Left lobe of liver (tissue), 2 donors: ENCODE results near the gene PIGB. TPM values are rescaled to one million over a fixed set of nuclear protein-coding genes. Genes with fewer than 3 reads are reported as not detected.
"Not testable (repeated sequence)": the region's sequence is repeated elsewhere in the genome, so short reads cannot be mapped to it uniquely, and the experiment has no call there.

Source experiments
- ATAC-seq: fragments of 200-7000 bp; cut with Tn5 transposase; one replicate; pipeline ENCODE4 v1.9.1; 2020; ENCODE audit warnings: mild to moderate bottlenecking, moderate library complexity
- DNase-seq: peaks from one replicate; pipeline ENCODE4 v3.0.0-alpha.2; 2020; ENCODE audit warnings: low spot score
- total RNA-seq: library from RNA; stranded (reverse); gene quantifications from one replicate; pipeline ENCODE4 v1.2.1, GENCODE V29; 2021
- donor health status: DM: no; HTN: no; CAD: no; lungs with moderate emphysema.
- donor health status: DM: no; HTN: yes; CAD: no.

The PIGB gene
- total RNA-seq, 1 donor from 2014 or later: 5.4 TPM

DNA sequence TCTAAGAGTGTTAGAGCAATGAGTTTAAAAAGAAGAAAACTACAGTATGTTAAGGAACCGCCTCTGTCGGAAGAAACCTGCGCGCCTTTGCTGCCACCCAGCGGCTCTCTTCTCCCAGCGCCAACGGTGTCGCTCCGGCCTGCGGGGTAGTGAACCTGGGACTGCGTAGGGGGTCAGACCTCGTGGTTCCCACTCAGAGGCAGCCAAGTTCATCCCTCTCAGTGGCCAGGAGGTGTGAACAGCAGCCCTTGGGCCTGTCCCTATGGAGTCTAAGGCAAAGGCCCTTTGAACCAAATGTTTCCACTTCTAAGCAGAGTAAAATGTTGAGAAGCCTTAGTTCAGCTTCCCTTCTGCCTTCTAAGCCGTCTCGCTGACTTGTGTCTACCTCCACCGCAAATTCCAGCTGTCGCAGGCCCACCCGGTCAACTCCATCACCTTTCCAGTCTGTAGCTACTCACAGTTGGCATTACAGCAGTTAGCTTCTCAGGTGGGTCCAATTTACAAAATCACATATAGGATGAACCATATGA, 28.4 kb upstream of the PIGB start:
- ATAC-seq: peak; percentile 81
- peak; percentile 83 for DNase-seq

DNA sequence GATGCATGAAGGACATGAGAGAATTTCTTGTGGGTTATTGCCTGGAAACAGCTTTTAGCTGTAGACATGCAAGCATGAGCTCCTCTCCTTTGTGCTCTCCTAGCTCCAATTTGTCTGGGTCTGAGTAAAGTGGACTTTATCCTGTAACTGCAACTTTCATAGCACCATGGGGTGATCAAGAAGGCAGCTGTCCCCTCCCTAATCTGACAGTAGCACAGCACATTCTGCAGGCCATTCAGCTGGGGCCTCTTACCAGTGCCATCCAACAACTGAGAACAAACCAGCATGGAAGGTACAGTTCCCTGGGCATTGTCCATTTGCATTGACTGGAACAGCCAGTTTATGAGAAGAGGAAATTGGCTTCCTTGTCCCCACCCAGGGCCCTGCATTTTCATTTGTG, 21.7 kb upstream of the PIGB start:
- ATAC-seq (no peak), DNase-seq (no peak)

DNA sequence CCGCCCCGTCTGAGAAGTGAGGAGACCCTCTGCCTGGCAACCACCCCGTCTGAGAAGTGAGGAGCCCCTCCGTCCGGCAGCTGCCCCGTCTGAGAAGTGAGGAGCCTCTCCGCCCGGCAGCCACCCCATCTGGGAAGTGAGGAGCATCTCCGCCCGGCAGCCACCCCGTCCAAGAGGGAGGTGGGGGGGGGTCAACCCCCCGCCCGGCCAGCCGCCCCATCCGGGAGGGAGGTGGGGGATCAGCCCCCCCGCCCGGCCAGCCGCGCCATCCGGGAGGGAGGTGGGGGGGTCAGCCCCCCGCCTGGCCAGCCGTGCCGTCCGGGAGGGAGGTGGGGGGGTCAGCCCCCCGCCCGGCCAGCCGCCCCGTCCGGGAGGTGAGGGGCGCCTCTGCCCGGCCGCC, 16.2 kb upstream of the PIGB start:
- ATAC-seq, DNase-seq: not testable (repeated sequence)

DNA sequence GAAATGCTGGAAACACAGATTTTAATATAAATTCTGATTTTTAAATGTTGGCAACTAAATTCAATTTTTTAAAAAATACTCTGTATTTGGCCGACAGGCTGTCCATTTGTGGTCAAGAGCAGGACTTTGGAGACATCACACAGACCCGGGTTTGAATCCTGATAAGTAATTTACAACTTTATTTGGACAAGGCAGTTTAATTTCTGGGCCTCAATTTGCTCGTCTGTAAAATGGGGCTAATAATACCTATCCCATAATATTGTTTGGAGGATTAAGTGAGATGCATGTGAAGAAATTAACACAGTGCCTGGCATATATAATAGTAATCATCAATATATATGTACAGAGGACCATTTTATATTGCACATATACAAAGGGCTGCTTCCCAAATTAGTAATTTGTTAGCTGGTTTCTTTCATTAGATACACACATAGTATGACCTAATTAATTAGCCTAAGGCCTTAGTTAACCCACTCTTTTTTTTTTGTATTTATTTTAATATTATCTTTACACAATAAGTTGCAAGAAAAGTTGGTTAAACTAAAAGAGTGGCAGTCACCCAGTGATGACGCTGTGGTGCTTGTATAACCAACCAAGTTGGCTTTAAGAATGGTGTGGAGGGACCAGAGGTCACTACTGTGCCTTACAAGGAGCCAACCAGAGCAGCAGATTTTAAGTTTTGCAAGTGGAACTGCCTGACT, 665 bp downstream of the PIGB start:
- ATAC-seq (peak; percentile 25), DNase-seq (no peak)

DNA sequence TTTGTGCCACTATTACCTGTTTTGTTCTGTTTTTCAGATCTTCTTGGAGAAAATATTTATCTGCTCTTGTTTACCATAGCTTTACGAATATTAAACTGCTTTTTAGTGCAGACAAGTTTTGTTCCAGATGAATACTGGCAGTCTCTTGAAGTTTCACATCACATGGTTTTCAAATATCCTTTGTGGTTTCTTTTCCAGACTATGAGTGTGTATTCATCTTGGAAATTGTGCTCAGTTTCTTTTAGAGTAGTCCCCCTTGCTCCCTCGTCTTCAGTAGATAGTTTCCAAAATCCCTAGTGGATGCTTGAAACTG, 1.2 kb downstream of the PIGB start:
- DNase-seq (no peak), ATAC-seq (no peak)

DNA sequence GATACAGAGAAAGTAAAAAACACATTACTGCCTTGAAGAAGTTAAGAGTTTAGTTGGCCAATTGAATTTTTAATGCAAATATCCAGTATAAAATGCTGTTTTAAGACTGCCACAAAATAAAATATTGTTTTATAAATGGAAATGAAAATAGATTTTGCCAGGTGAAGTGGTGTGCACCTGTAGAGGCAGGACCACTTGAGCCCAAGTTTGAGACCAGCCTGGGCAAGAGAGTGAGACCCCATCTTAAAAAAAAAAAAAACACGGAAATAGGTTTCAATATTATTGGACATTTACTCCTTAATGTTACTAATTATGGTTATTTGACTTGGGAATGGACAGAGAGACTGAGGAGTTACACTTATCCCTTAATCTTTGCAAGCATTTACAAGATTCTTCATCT, 1.9 kb downstream of the PIGB start:
- no peak for DNase-seq
- ATAC-seq: no peak

DNA sequence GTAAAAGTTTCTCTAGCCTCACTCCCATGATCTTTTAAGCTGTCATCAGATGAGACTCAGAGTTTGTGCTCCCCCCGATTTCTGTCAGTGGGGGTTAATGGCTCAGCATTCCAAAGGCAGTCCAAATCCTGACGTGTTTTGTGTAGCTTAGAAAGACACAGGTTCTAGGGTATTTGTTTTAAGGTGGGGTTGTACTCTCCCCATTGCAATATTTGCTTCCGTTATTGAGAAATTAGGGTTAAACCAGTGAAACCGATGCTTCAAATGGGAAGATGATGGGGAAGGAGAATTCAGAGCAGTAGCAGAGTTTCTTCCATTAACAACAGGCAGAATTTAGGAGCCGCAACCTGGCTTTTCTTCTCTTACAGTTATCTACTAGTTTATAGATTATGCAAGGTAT, 3.4 kb downstream of the PIGB start:
- DNase-seq: no peak
- ATAC-seq: no peak

DNA sequence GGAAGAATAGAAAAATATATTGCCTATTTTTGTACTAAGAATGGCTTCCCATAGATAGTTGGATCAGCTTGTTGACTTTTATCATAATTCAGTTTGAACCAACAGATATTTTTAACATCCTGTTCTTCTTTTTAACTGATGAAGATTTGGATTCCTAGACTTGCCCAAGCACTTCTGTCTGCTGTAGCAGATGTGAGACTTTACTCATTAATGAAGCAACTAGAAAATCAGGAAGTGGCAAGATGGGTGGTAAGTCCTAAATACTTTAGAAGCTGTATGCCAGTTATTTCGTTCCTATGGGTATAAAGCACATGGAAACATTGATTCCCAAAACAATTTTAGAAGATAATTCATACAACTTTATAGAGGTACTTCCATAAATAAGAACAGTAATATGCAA, 8.4 kb downstream of the PIGB start:
- ATAC-seq (no peak), DNase-seq (no peak)

DNA sequence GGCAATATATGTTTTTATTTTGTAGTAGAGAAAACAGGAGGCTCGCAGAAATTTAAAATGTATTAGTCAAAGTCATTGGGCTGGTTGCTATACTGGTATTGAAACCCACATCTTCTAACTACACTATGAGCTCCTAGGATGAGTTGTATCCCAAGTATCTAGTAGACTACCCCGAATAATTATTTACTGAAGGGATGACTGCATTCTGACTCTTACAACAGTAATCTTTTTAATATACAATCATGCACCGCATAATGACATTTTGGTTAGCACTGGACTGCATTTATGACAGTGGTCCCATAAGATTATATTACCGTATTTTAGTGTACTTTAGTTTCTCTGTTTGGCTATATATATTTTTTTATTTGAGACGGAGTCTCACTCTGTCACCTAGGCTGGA, 15.3 kb downstream of the PIGB start:
- no peak for ATAC-seq
- DNase-seq: no peak

DNA sequence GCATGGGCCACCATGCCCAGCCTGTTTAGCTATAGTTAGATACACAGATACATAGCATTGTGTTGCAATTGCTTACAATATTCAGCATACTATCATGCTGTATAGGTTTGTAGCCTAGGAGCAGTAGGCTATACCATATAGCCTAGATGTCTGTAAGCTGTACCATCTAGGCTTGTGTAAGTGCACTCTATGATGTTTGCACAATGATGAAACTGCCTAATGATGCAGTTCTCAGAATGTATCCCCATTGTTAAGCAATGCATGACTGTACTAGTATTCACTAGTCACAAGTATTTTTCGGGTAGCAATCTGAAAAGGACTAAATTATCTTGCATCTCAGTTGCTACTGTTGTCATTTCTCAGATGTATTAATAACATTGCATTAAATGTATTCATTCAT, 16.0 kb downstream of the PIGB start:
- DNase-seq (no peak), ATAC-seq (no peak)

DNA sequence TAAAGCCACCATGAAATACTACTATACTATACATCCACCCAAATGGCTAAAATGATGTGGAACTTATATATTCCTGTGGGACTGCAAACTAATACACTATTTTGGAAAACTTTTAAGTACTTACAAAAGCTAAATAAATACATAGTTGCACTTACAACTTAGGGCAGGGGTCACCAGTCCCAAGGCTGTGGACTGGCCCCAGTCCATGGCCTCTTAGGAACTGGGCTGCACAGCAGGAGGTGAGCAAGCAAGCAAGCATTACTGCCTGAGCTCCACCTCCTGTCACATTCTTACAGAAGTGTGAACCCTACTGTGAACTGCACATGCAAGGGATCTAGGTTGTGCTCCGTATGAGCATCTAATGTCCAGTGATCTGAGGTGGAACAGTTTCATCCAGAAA, 18.1 kb downstream of the PIGB start:
- ATAC-seq (peak; percentile 62), DNase-seq (no peak)

DNA sequence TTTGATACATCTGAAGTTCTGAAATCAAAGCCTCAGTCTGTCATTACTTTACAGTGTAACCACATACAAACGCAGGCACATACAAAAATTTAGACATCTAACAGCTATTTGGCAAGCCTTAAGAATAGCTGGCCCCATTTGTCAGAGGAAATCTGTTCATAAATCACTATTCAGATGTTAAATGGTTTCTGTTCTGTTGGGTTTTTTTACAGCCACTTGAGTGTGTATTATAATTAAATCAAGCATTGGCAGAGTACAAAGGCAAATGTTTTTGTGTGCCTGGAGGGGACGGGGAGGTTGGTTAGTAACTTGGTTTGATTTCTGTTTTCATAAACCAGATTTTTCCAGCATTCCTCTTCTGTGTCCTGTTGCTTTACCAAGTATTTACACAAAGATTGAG, 24.1 kb downstream of the PIGB start:
- DNase-seq (no peak), ATAC-seq (no peak)

DNA sequence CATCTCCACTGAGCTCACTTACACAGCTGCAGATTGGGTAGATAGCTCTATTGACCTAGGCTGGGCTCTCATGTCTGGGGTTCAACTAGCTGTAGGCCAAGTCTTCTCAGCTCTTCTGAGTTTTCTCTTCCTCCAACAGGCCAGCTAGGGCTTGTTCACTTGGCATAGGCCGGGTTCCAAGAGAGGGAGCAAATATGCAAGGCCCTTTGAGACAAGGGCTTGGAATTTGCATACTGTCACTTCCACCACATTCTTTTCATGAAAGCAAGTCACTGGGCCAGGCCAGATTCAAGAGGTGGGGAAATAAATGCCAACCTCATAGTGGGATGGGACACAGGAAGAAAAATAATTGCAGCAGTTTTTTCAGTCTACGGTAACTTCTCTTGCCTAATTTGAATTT, 25.2 kb downstream of the PIGB start:
- ATAC-seq (peak; percentile 11), DNase-seq (no peak)

DNA sequence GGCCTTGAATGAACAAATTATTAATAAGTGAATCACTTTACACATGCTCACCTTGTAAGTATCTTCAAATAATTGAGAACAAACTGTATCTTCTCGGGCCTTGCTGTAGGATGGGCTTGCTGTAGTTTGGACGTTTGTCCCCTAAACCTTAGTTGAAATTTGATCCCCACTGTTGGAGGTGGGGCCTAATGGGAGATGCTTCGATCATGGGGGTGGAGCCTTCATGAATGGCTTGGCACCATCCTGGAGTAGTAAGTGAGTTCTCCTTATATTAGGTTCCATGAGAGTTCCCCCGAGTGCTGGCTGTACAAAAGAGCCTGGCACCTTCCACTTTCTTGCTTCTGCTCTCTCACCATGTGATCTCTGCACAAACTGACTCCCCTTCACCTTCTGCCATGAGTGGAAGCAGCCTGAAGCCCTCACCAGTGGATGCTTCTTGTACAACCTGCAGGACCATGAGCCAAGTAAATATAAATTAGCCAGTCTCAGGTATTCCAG, 29.3 kb downstream of the PIGB start:
- ATAC-seq: no peak

DNA sequence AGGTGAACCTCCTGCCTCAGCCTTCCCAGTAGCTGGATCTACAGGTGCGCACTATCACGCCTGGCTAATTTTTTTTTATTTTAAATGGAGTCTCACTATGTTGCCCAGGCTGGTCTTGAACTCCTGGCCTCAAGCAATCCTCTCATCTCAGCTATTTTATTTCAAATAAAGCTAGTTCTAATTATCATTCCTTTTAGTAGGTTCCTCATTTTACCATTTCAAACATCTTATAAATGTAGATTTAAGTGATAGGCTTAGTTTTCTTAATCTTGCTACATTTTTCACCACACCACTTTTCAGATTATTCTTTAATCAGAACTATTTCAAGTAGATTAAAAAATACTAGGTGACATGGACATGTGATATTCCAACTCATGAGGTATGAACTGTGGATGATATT, 30.3 kb downstream of the PIGB start:
- DNase-seq (no peak), ATAC-seq (no peak)

More for the DNA sequence above, 29.3 kb downstream of the PIGB start:
- no peak for DNase-seq

DNA sequence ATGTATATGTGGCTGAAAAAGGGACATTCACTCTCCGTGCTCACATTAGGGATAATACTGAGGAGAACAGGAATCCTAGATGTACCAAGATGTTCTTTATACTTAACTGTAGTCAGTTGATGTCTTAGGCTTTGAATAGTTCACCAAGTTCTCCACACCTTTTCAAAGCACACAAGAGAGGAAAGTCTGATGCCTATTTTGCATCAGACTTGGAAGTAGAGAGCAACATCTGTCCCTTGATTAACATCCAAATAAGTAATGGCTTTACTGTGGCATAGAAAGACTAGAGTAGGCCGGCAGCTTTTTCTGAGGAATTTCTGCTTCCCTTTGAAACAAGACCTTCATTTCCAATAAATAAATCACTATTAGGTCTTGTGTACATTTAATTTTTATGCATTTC, 34.0 kb downstream of the PIGB start:
- DNase-seq (no peak), ATAC-seq (no peak)

DNA sequence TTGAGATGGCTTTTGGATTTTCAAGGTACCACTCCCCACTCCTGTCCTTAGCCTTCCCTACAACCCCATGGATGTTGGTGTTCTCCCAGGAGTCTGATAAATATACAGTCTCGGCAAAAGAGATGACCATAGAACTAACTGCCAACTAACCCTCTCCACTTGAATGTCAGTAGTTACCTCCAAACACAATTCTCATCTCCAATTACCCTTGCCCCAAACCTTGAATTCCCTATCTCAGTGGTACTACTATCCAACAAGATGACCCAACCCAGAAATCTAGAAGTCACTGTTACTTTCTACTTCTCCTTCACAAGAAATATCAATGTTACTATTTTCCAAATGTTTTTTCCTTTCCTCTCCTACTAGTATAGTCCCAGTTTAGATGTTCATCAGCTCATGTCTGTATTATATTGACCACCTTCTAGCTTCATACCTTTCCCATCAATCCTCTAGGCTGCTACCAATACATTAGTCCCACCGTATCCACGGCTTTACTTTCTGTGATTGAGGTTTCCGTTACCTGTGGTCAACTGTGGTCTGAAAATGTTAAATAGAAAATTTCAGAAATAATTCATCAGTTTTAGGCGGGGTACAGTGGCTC, 38.1 kb downstream of the PIGB start:
- ATAC-seq (no peak), DNase-seq (no peak)

DNA sequence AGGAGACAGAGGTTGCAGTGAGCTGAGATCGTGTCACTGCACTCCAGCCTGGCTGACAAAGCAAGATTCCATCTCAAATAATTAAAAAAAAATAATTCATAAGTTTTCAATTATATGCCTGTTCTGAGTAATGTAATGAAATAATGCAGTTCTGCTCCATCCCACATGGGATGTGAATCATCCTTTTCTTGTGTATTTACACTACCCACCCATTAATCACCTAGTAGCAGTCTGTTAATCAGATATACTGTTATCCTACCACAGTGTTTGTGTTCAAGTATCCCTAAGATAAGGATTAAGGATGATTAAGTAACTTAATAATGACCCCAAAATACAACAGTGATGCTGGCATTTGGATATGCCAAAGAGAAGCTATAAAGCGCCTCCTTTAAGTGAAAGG, 38.8 kb downstream of the PIGB start:
- ATAC-seq (no peak), DNase-seq (no peak)

DNA sequence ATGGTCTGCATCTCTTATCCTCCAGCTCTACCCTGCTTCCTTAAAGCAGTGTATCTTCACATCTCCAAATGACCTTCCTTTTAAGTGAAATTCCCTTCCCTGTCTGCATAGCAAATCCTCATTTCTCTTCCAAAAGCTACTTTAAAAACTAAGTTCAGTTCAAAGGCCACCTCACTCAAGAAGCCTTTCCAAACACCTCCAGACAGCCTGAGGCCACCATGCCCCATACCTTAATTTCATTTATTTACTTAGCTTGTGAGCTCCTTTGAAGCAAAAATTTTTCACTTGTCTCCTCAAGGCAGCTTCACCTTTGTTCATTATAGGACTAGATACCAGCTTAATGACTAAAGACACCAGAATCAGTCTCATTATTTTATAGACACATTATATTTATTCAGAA, 39.4 kb downstream of the PIGB start:
- DNase-seq: no peak

DNA sequence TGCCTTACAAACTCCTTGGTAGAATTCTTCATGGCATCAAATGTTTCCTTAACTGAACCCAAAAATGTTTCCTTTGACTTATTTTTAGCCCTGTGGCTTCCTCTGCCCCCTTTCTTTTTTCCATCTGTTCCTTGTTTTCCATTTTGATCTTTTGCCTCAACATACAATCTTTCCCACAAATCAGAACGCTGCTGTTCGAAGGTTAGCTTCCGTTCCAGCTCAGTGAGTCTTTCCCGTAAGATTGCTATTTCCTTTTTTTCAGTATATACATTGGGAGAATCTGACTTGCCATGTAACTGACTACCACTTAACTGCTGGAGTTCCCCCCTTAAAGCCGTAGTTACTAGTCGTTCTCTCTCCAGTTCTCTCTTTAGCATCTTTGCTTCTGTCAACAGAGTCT, 41.2 kb downstream of the PIGB start:
- ATAC-seq (no peak), DNase-seq (no peak)

More for the DNA sequence above, 39.4 kb downstream of the PIGB start:
- ATAC-seq: no peak

DNA sequence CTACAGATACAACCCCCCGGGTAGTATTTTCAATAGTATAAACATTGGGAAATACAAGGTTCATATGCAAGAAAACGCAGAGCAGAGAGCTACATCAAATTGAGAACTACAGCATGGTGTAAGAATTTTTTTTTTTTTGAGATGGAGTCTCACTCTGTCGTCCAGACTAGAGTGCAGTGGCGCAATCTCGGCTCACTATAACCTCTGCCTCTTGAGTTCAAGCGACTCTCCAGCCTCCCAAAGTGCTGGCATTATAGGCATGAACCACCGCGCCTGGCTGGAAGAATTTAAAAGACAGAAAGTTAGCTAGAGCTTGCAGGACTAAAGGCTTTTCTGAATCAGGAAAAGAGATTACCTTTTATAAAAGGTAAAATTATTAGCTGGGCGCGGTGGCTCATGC, 42.0 kb downstream of the PIGB start:
- DNase-seq: no peak
- ATAC-seq: no peak

DNA sequence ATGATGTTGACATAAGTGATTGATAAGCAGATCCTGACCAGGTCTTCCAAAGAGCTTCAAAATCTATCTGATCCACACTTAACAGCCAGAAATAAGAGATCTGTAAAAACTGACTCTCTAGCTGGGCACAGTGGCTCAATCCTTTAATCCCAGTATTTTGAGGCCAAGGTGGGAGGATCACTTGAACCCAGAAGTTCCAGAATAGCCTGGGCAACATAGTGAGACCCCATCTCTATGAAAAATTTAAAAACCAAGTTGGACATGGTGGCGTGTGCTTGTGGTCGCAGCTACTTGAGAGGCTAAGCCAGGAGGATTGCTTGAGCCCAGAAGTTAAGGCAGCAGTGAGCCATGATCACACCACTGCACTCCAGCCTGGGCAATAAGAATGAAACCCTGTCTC, 43.6 kb downstream of the PIGB start:
- ATAC-seq (no peak), DNase-seq (no peak)

DNA sequence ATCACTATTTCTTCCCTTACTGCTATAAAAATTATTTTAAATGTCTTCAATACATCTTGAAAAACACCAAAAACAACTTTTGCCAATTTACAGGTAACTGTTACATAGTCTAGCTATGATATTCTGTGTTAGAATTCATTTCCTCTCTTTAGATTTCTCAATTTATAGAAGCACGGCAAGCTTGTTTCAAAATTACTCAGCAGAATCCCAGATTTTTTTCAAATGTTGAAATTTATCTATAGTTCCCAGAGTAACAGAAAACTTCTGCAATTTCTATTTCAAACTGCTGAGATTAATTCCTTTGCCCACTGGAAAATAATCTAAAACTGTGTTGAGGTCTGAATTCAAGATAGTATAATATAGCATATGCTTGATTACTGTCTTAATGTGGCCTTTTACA, 48.0 kb downstream of the PIGB start:
- DNase-seq (no peak), ATAC-seq (no peak)
